ENCODE data around the gene ITPR1. TPM values are rescaled to one million over a fixed set of nuclear protein-coding genes. Genes with fewer than 3 reads are reported as not detected.

ITPR1 gene
- total RNA-seq, 1 donor from 2014 or later: 11.2 TPM

- no peaks in the 10 kb centered on the region for H3K4me1 Mint-ChIP-seq (ENCODE audit: low read depth)
- H3K36me3 Mint-ChIP-seq (ENCODE audit: insufficient read depth): peaks cover 4% of the 10 kb centered on the region
- DNase-seq (ENCODE audit: low spot score, unreplicated experiment): no peak
- no peaks in the 10 kb centered on the region for H3K27me3 Mint-ChIP-seq
- TF ChIP-seq, protein P1, sequence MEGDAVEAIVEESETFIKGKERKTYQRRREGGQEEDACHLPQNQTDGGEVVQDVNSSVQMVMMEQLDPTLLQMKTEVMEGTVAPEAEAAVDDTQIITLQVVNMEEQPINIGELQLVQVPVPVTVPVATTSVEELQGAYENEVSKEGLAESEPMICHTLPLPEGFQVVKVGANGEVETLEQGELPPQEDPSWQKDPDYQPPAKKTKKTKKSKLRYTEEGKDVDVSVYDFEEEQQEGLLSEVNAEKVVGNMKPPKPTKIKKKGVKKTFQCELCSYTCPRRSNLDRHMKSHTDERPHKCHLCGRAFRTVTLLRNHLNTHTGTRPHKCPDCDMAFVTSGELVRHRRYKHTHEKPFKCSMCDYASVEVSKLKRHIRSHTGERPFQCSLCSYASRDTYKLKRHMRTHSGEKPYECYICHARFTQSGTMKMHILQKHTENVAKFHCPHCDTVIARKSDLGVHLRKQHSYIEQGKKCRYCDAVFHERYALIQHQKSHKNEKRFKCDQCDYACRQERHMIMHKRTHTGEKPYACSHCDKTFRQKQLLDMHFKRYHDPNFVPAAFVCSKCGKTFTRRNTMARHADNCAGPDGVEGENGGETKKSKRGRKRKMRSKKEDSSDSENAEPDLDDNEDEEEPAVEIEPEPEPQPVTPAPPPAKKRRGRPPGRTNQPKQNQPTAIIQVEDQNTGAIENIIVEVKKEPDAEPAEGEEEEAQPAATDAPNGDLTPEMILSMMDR (IDR thresholded peaks at IDR 0.05; ENCODE audit: unreplicated experiment): no peak
- H3K9me3 Mint-ChIP-seq (ENCODE audit: low read depth): peaks cover 22% of the 10 kb centered on the region
- H3K27ac Mint-ChIP-seq: no peak overlapping the region
- H3K4me3 Mint-ChIP-seq (ENCODE audit: low read depth): no peak overlapping the region
Observed at GRCh38 chr3:4766716-4767499, 273.8 kb downstream of the ITPR1 start.

- TF ChIP-seq, protein P1 (IDR thresholded peaks at IDR 0.05; ENCODE audit: unreplicated experiment): no peak
- Mint-ChIP-seq H3K36me3 (ENCODE audit: insufficient read depth) (peaks cover 4% of the 10 kb centered on the region), H3K4me1 (ENCODE audit: low read depth) (no peaks in the 10 kb centered on the region), H3K27ac (no peak overlapping the region), H3K4me3 (ENCODE audit: low read depth) (no peak overlapping the region), H3K27me3 (no peaks in the 10 kb centered on the region), H3K9me3 (ENCODE audit: low read depth) (peaks cover 19% of the 10 kb centered on the region)
- DNase-seq (ENCODE audit: low spot score, unreplicated experiment): no peak
Observed at GRCh38 chr3:4768021-4768420, 274.9 kb downstream of the ITPR1 start.

- H3K36me3 Mint-ChIP-seq (ENCODE audit: insufficient read depth): peaks cover 1% of the 10 kb centered on the region
- TF ChIP-seq, protein P1 (IDR thresholded peaks at IDR 0.05; ENCODE audit: unreplicated experiment): no peak
- no peak overlapping the region for H3K27ac Mint-ChIP-seq
- no peaks in the 10 kb centered on the region for H3K4me1 Mint-ChIP-seq (ENCODE audit: low read depth)
- H3K9me3 Mint-ChIP-seq (ENCODE audit: low read depth): peaks cover 16% of the 10 kb centered on the region
- H3K4me3 Mint-ChIP-seq (ENCODE audit: low read depth): no peak overlapping the region
- H3K27me3 Mint-ChIP-seq: no peaks in the 10 kb centered on the region
- no peak for DNase-seq (ENCODE audit: low spot score, unreplicated experiment)
Observed at GRCh38 chr3:4768521-4768920, 275.4 kb downstream of the ITPR1 start.

DNA sequence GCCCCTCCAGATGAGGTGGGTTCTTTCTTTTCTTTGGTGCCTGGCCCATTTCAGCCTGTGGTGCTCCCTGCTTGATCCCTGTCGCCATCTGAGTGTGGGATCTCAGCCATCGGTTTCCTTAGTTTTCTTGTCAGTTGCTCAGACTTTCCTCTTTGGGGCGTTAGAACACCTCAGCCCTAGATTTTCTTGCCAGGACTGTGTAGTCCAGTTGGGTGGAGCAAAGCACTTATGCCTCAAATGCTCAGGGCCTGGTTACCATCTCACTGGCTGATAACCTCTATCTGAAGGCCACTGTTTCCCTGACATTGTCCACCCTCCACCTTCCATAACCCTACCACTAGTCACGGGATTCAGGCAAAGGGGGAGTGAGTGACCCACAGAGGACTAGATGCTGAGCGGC, 277.4 kb downstream of the ITPR1 start:
- TF ChIP-seq, protein P1 (IDR thresholded peaks at IDR 0.05; ENCODE audit: unreplicated experiment): no peak

GRCh38 chr3:4771243-4771642, 278.1 kb downstream of the ITPR1 start:
- no peak overlapping the region for H3K4me3 Mint-ChIP-seq (ENCODE audit: low read depth)
- no peak for DNase-seq (ENCODE audit: low spot score, unreplicated experiment)
- H3K4me1 Mint-ChIP-seq (ENCODE audit: low read depth): peaks cover 2% of the 10 kb centered on the region
- no peaks in the 10 kb centered on the region for H3K36me3 Mint-ChIP-seq (ENCODE audit: insufficient read depth)
- H3K27ac Mint-ChIP-seq: no peak overlapping the region
- H3K9me3 Mint-ChIP-seq (ENCODE audit: low read depth): peaks cover 2% of the 10 kb centered on the region
- TF ChIP-seq, protein P1 (IDR thresholded peaks at IDR 0.05; ENCODE audit: unreplicated experiment): no peak
- no peaks in the 10 kb centered on the region for H3K27me3 Mint-ChIP-seq

More for the DNA sequence above, 277.4 kb downstream of the ITPR1 start:
- Mint-ChIP-seq H3K4me3 (ENCODE audit: low read depth) (no peak overlapping the region), H3K36me3 (ENCODE audit: insufficient read depth) (peaks cover 1% of the 10 kb centered on the region), H3K4me1 (ENCODE audit: low read depth) (peaks cover 2% of the 10 kb centered on the region), H3K27me3 (no peaks in the 10 kb centered on the region), H3K9me3 (ENCODE audit: low read depth) (peaks cover 8% of the 10 kb centered on the region), H3K27ac (no peak overlapping the region)
- no peak for DNase-seq (ENCODE audit: low spot score, unreplicated experiment)
